ENCODE measurements around the gene NPIPA5.
"Not testable (repeated sequence)": the region's sequence is repeated elsewhere in the genome, so short reads cannot be mapped to it uniquely, and the experiment has no call there.

The NPIPA5 gene

GRCh38 chr16:15337974-15338605, 40.0 kb downstream of the NPIPA5 start:
- DNase-seq (ENCODE audit: low read depth); H3K4me3 ChIP-seq (ENCODE audit: low read depth, low read length): not testable (repeated sequence)

GRCh38 chr16:15335609-15336008, 42.5 kb downstream of the NPIPA5 start:
- not testable (repeated sequence) for DNase-seq (ENCODE audit: low read depth); H3K4me3 ChIP-seq (ENCODE audit: low read depth, low read length)

GRCh38 chr16:15333969-15334368, 44.1 kb downstream of the NPIPA5 start:
- H3K4me3 ChIP-seq (ENCODE audit: low read depth, low read length); DNase-seq (ENCODE audit: low read depth): not testable (repeated sequence)

- H3K4me3 ChIP-seq (ENCODE audit: low read depth, low read length); DNase-seq (ENCODE audit: low read depth): not testable (repeated sequence)
These were observed 47.1 kb downstream of the NPIPA5 start for GRCh38 chr16:15330978-15331377.

DNA sequence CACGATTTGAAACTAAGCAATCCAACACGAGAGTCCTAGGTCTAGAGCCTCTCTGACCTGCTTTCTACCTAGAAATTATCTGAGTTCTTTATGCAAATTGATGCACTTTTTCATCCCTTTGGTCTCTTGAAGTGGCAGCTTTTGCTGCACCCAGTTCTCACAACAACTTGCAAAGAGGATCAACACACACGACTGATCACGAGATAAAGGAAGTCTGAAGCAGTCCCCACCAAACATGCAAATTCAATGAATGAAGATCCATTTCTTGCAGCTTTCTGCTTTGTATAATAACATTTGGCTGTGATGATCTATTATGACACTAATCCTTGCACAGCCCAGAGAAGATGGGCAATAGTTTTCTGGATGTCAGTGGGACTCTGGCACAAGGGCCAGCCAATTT, 53.1 kb downstream of the NPIPA5 start:
- DNase-seq (ENCODE audit: low read depth); H3K4me3 ChIP-seq (ENCODE audit: low read depth, low read length): not testable (repeated sequence)

GRCh38 chr16:15323373-15323772, 54.7 kb downstream of the NPIPA5 start:
- not testable (repeated sequence) for DNase-seq (ENCODE audit: low read depth); H3K4me3 ChIP-seq (ENCODE audit: low read depth, low read length)

- DNase-seq (ENCODE audit: low read depth); H3K4me3 ChIP-seq (ENCODE audit: low read depth, low read length): not testable (repeated sequence)
These were observed 56.9 kb downstream of the NPIPA5 start for GRCh38 chr16:15321221-15321620.

- not testable (repeated sequence) for DNase-seq (ENCODE audit: low read depth); H3K4me3 ChIP-seq (ENCODE audit: low read depth, low read length)
These were observed 63.5 kb downstream of the NPIPA5 start for GRCh38 chr16:15314562-15314961.

All from choroid plexus epithelial cell (primary cell).